Memory B cell (primary cell): ENCODE results near the gene CDC42EP4.
A peak's percentile ranks its signal among the peaks of the same experiment; 100 is the strongest.

Experiments
- ATAC-seq: fragments of 150-1000 bp; cut with Tn5 transposase; 2 replicates; pipeline ENCODE4 v1.10.0; 2021; ENCODE audit warnings: low read depth, mild to moderate bottlenecking, moderate library complexity
- DNase-seq, 2 donors: peaks; one replicate each; pipeline ENCODE4 v3.0.0; 2022; ENCODE audit warnings: low spot score in 2 of 2
- H3K27ac Mint-ChIP-seq: one replicate; pipeline ENCODE4 v1.8.0; 2022; ENCODE audit warnings: mild to moderate bottlenecking, moderate library complexity, mixed read lengths
- H3K27me3 Mint-ChIP-seq: one replicate; pipeline ENCODE4 v1.8.0; 2022; ENCODE audit warnings: mixed read lengths
- H3K36me3 Mint-ChIP-seq: one replicate; pipeline ENCODE4 v1.8.0; 2022; ENCODE audit warnings: mild to moderate bottlenecking, mixed read lengths
- H3K4me1 Mint-ChIP-seq: one replicate; pipeline ENCODE4 v1.8.0; 2022; ENCODE audit warnings: mixed read lengths
- H3K4me3 Mint-ChIP-seq: one replicate; pipeline ENCODE4 v1.8.0; 2022; ENCODE audit warnings: mild to moderate bottlenecking, moderate library complexity, mixed read lengths
- H3K9me3 Mint-ChIP-seq: one replicate; pipeline ENCODE4 v1.8.0; 2022; ENCODE audit warnings: mixed read lengths

Gene CDC42EP4, protein sequence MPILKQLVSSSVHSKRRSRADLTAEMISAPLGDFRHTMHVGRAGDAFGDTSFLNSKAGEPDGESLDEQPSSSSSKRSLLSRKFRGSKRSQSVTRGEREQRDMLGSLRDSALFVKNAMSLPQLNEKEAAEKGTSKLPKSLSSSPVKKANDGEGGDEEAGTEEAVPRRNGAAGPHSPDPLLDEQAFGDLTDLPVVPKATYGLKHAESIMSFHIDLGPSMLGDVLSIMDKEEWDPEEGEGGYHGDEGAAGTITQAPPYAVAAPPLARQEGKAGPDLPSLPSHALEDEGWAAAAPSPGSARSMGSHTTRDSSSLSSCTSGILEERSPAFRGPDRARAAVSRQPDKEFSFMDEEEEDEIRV

GRCh38 chr17:73311781-73312641 lies at the start of gene CDC42EP4:
CDC42EP4 (minus strand) TSS chr17:73312001; CDS start chr17:73286500, 25,501 bp downstream.
- no peaks in the 10 kb centered on the region for H3K9me3 Mint-ChIP-seq
- H3K27me3 Mint-ChIP-seq: peaks cover 1% of the 10 kb centered on the region
- no peaks in the 10 kb centered on the region for H3K36me3 Mint-ChIP-seq
- DNase-seq (peak; percentile 75 to 77), ATAC-seq (peak; percentile 86)
- H3K4me1 Mint-ChIP-seq: peaks cover 14% of the 10 kb centered on the region
- peak within 1 kb of the TSS; percentile 67 for H3K27ac Mint-ChIP-seq
- peak within 1 kb of the TSS; percentile 87 for H3K4me3 Mint-ChIP-seq

- peaks cover 6% of the 10 kb centered on the region for H3K36me3 Mint-ChIP-seq
- H3K9me3 Mint-ChIP-seq: no peaks in the 10 kb centered on the region
Observed at GRCh38 chr17:73360961-73361761, 49.4 kb upstream of the CDC42EP4 start.

DNA sequence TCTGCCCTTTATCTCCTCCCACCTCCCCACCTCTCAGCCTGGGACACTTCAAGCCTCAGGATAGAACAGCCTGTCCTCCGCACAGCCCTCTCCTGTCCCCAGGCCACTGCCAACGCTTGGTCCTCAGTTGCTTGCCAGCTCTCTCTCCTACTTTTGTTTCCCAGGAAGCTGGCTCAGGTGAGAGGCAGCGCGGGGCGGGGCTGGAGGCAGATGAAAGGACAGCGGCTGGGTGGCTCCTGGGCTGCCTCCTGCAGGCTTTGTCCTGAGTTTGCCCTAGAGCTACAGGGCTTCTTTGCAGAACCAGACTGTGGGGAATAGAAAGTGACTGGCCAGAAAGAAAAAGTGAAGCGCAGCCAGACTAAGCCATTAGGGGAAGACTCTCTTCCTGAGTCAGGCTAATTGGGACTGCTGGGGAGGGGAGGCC lies 48.2 kb upstream of the CDC42EP4 start:
- no peaks in the 10 kb centered on the region for H3K9me3 Mint-ChIP-seq
- H3K27me3 Mint-ChIP-seq: no peaks in the 10 kb centered on the region
- ATAC-seq (no peak), DNase-seq (no peak)
- H3K4me1 Mint-ChIP-seq: no peaks in the 10 kb centered on the region
- no peak overlapping the region for H3K27ac Mint-ChIP-seq
- H3K4me3 Mint-ChIP-seq: no peak overlapping the region
- H3K36me3 Mint-ChIP-seq: peaks cover 10% of the 10 kb centered on the region

More at GRCh38 chr17:73360961-73361761, 49.4 kb upstream of the CDC42EP4 start:
- Mint-ChIP-seq H3K4me1 (peaks cover 1% of the 10 kb centered on the region), H3K27me3 (no peaks in the 10 kb centered on the region), H3K27ac (no peak overlapping the region), H3K4me3 (no peak overlapping the region)
- no peak for DNase-seq
- no peak for ATAC-seq

- no peak overlapping the region for H3K4me3 Mint-ChIP-seq
- H3K4me1 Mint-ChIP-seq: no peaks in the 10 kb centered on the region
- peaks cover 10% of the 10 kb centered on the region for H3K36me3 Mint-ChIP-seq
- no peak overlapping the region for H3K27ac Mint-ChIP-seq
- H3K9me3 Mint-ChIP-seq: no peaks in the 10 kb centered on the region
- no peak for DNase-seq
- H3K27me3 Mint-ChIP-seq: no peaks in the 10 kb centered on the region
- no peak for ATAC-seq
Observed at GRCh38 chr17:73359352-73359751, 47.6 kb upstream of the CDC42EP4 start.

- Mint-ChIP-seq H3K9me3 (no peaks in the 10 kb centered on the region), H3K27me3 (no peaks in the 10 kb centered on the region), H3K4me1 (no peaks in the 10 kb centered on the region), H3K36me3 (peaks cover 12% of the 10 kb centered on the region), H3K27ac (no peak overlapping the region), H3K4me3 (no peak overlapping the region)
- no peak for DNase-seq
- no peak for ATAC-seq
Observed at GRCh38 chr17:73358668-73359067, 46.9 kb upstream of the CDC42EP4 start.

- H3K27ac Mint-ChIP-seq: no peak overlapping the region
- ATAC-seq (no peak), DNase-seq (no peak)
- H3K36me3 Mint-ChIP-seq: peaks cover 12% of the 10 kb centered on the region
- no peak overlapping the region for H3K4me3 Mint-ChIP-seq
- H3K27me3 Mint-ChIP-seq: no peaks in the 10 kb centered on the region
- no peaks in the 10 kb centered on the region for H3K9me3 Mint-ChIP-seq
- H3K4me1 Mint-ChIP-seq: no peaks in the 10 kb centered on the region
Observed at GRCh38 chr17:73357981-73358380, 46.2 kb upstream of the CDC42EP4 start.

- Mint-ChIP-seq H3K4me1 (no peaks in the 10 kb centered on the region), H3K4me3 (no peak overlapping the region), H3K27ac (no peak overlapping the region), H3K27me3 (no peaks in the 10 kb centered on the region), H3K36me3 (peaks cover 13% of the 10 kb centered on the region), H3K9me3 (no peaks in the 10 kb centered on the region)
- no peak for ATAC-seq
- no peak for DNase-seq
Observed at GRCh38 chr17:73357318-73357717, 45.5 kb upstream of the CDC42EP4 start.

DNA sequence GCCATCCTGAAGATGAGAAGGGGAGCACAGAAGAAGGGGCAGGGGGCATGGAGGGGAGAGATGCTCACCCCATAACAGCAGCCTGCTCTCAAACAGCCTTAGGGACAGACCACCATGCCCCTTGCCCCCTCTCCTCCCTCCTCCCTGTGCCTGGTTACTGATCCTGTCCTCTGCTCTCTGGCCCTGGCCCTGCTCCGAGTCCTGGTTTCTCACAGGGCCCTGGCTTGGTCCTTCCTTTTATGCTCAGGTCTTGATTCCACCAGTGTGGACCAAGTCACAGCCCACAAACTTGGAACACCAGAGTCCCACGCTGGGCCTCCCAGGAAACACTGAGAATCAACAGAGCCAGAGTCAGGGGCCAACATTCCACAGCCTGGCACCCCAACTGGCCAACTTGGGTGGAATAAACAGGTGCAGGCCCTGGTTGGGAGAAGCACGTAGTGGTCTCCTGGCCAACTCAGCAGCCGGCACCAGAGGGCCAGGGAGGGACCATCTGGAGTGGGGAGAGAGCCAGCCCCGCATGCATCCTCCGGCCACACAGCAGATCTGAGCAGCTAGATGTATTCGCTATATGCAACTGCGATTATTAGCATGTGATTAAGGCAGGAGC lies 44.9 kb upstream of the CDC42EP4 start:
- ATAC-seq (no peak), DNase-seq (no peak)
- peaks cover 14% of the 10 kb centered on the region for H3K36me3 Mint-ChIP-seq
- no peaks in the 10 kb centered on the region for H3K9me3 Mint-ChIP-seq
- H3K27me3 Mint-ChIP-seq: no peaks in the 10 kb centered on the region
- no peaks in the 10 kb centered on the region for H3K4me1 Mint-ChIP-seq
- no peak overlapping the region for H3K27ac Mint-ChIP-seq
- H3K4me3 Mint-ChIP-seq: no peak overlapping the region

DNA sequence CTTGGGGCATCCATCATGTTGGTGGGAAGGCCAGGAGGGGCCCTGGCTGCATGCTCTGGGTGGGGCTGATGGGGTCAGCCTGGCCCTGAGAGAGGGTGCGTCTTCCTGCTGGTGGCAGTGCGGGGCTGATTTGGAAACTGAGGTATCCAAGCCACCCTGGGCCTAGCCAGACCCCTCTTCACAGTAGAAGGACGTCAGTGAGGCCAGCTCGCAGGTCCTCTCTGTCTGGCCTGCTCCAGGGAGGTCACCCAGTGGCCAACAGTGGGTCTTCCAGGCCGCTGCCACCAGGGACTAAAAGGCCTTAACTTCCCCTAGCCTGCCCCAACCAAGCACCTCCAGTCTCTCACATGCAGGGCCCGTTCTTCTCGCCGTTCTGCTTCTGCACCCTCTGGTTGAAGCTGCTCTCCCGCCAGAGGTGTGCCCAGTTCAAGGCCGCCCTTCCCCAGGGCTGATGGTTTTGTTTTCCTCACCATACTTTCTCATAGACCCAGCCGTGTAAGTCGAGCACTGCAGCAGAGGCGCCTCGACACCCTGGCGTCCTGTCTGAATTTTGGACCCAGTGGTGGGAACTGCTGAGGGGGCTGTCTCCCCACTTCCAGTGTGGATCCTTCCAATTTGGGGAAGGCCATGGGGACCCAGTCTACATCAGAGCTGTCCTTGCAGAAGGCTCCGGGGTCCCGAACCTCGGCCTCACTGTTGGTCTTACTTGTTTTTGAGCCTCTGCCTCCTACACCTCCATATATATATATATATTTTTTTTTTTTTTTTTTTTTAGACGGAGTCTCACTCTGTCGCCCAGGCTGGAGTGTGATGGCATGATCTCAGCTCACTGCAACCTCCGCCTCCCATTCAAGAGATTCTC lies 42.9 kb upstream of the CDC42EP4 start:
- Mint-ChIP-seq H3K4me1 (no peaks in the 10 kb centered on the region), H3K27me3 (no peaks in the 10 kb centered on the region), H3K27ac (no peak overlapping the region), H3K36me3 (peaks cover 21% of the 10 kb centered on the region), H3K4me3 (no peak overlapping the region), H3K9me3 (no peaks in the 10 kb centered on the region)
- ATAC-seq (no peak), DNase-seq (no peak)

- no peaks in the 10 kb centered on the region for H3K4me1 Mint-ChIP-seq
- H3K9me3 Mint-ChIP-seq: no peaks in the 10 kb centered on the region
- no peak overlapping the region for H3K27ac Mint-ChIP-seq
- no peak overlapping the region for H3K4me3 Mint-ChIP-seq
- no peaks in the 10 kb centered on the region for H3K27me3 Mint-ChIP-seq
- ATAC-seq (no peak), DNase-seq (no peak)
- peaks cover 21% of the 10 kb centered on the region for H3K36me3 Mint-ChIP-seq
Observed at GRCh38 chr17:73352261-73352660, 40.5 kb upstream of the CDC42EP4 start.

GRCh38 chr17:73351764-73352163 lies 40.0 kb upstream of the CDC42EP4 start:
- no peaks in the 10 kb centered on the region for H3K4me1 Mint-ChIP-seq
- no peak overlapping the region for H3K4me3 Mint-ChIP-seq
- H3K9me3 Mint-ChIP-seq: no peaks in the 10 kb centered on the region
- DNase-seq (no peak), ATAC-seq (no peak)
- H3K36me3 Mint-ChIP-seq: peaks cover 21% of the 10 kb centered on the region
- no peaks in the 10 kb centered on the region for H3K27me3 Mint-ChIP-seq
- H3K27ac Mint-ChIP-seq: no peak overlapping the region

- no peaks in the 10 kb centered on the region for H3K27me3 Mint-ChIP-seq
- no peaks in the 10 kb centered on the region for H3K9me3 Mint-ChIP-seq
Observed at GRCh38 chr17:73350864-73351263, 39.1 kb upstream of the CDC42EP4 start.

GRCh38 chr17:73349647-73350046 lies 37.8 kb upstream of the CDC42EP4 start:
- H3K27me3 Mint-ChIP-seq: no peaks in the 10 kb centered on the region
- H3K4me1 Mint-ChIP-seq: no peaks in the 10 kb centered on the region
- no peak overlapping the region for H3K4me3 Mint-ChIP-seq
- H3K9me3 Mint-ChIP-seq: no peaks in the 10 kb centered on the region
- no peak for ATAC-seq
- peaks cover 20% of the 10 kb centered on the region for H3K36me3 Mint-ChIP-seq
- DNase-seq: no peak
- no peak overlapping the region for H3K27ac Mint-ChIP-seq

More at GRCh38 chr17:73350864-73351263, 39.1 kb upstream of the CDC42EP4 start:
- peaks cover 21% of the 10 kb centered on the region for H3K36me3 Mint-ChIP-seq
- DNase-seq (no peak), ATAC-seq (no peak)
- no peak overlapping the region for H3K4me3 Mint-ChIP-seq
- H3K4me1 Mint-ChIP-seq: no peaks in the 10 kb centered on the region
- no peak overlapping the region for H3K27ac Mint-ChIP-seq
